Stomach (tissue), 9 donors: Measurements from ENCODE around the gene STIM2. TPM values are rescaled to one million over a fixed set of nuclear protein-coding genes. Genes with fewer than 3 reads are reported as not detected.

ENCODE experiments used
- DNase-seq, 2 donors: peaks; one replicate each; pipeline versions ENCODE4 v3.0.0 to v3.0.0-alpha.2; 2013 to 2019
- H3K27ac ChIP-seq, 5 donors: fragments of 200-600 bp in 4 of 5; sonication (generic) in 4 of 5; one replicate each; pipeline ENCODE4 v1.5.1; 2013 to 2019; ENCODE audit warnings: mild to moderate bottlenecking in 1 of 5, moderate library complexity in 1 of 5
- H3K27me3 ChIP-seq, 3 donors: fragments of 200-600 bp; sonication (generic); one replicate each; pipeline ENCODE4 v1.5.1; 2017 to 2019; ENCODE audit warnings: mixed run types in 1 of 3
- H3K36me3 ChIP-seq, 4 donors: fragments of 200-600 bp; sonication (generic); 1 replicate in 3 of 4; 2 replicates in 1 of 4; pipeline ENCODE4 v1.5.1; 2016 to 2019
- H3K4me1 ChIP-seq, 4 donors: fragments of 200-600 bp; sonication (generic); one replicate each; pipeline ENCODE4 v1.5.1; 2016 to 2019
- H3K4me3 ChIP-seq, 4 donors: fragments of 200-600 bp; sonication (generic) in 3 of 4; one replicate each; pipeline ENCODE4 v1.5.1; 2016 to 2019; ENCODE audit warnings: mild to moderate bottlenecking in 1 of 4
- H3K9me3 ChIP-seq, 4 donors: fragments of 200-600 bp; sonication (generic); one replicate each; pipeline ENCODE4 v1.5.1; 2016 to 2019
- CTCF ChIP-seq, 7 experiments: fragments of 450-650 bp in 4 of 7; fragments of 200-600 bp in 3 of 7; sonication (generic) in 3 of 7; IDR thresholded peaks; one replicate each; pipeline ENCODE4 v1.5.1; 2016 to 2019; ENCODE audit warnings: antibody characterized with exemption in 7 of 7, control low read depth in 2 of 7, mild to moderate bottlenecking in 1 of 7
- EP300 ChIP-seq: sonication (generic); formaldehyde crosslinking; IDR thresholded peaks from one replicate; pipeline ENCODE4 v1.6.1; 2017; ENCODE audit warnings: antibody characterized with exemption
- POLR2A ChIP-seq, 4 donors: fragments of 450-650 bp; IDR thresholded peaks; one replicate each; pipeline ENCODE4 v1.6.1; 2016; ENCODE audit warnings: antibody characterized with exemption in 4 of 4, control low read depth in 2 of 4, mild to moderate bottlenecking in 1 of 4, moderate library complexity in 1 of 4
- POLR2AphosphoS5 ChIP-seq, 3 donors: sonication (generic); formaldehyde crosslinking; IDR thresholded peaks; one replicate each; pipeline ENCODE4 v1.6.1; 2016; ENCODE audit warnings: antibody characterized with exemption in 3 of 3
- WGBS, 5 donors: extraction: QIAGEN DNeasy Blood & Tissue Kit in 3 of 5; methylation state at CpG; one replicate each; pipeline versions ENCODE4 v1.1.5 to v1.1.7; 2013 to 2018; 5-methylcytosine and 5-hydroxymethylcytosine counted together
- intact Hi-C: fragments of 100-400 bp; cut with DNase I; formaldehyde crosslinking; loops from one replicate; pipeline ENCODE4 v1.15.1; 2023; ENCODE audit warnings: low total_unique reads
- polyA plus RNA-seq, 3 donors: library from polyadenylated mRNA; stranded (reverse); fragments of 200-250 nt; gene quantifications; one replicate each; pipeline ENCODE4 v1.2.3, GENCODE V29; 2013
- total RNA-seq, 5 donors: library from RNA; depleted of rRNA; stranded (reverse); fragments of >200 nt; gene quantifications; one replicate each; pipeline versions ENCODE4 v1.1.0 to v1.2.3, GENCODE V29; 2014 to 2016
- donor health status: healthy with polysubstance abuse.
- donor health status: Bipolar disorder and iron deficiency.
- donor health status: healthy.

STIM2 gene
- total and polyA plus RNA-seq, 8 donors = 4.4 to 32.7 (median 21.7) TPM

- no peak overlapping the region for H3K27ac ChIP-seq
- no peak for DNase-seq
- H3K9me3 ChIP-seq = no peaks in the 10 kb centered on the region
- 90 to 98% (median 96%) methylated on average over 7 of the region's 7 CpGs for WGBS, 5 donors
- intact Hi-C loops = no loop called here
- H3K36me3 ChIP-seq = no peaks in the 10 kb centered on the region
- no peak for TF ChIP-seq POLR2AphosphoS5 (IDR thresholded peaks at IDR 0.05)
- TF ChIP-seq POLR2A (IDR thresholded peaks at IDR 0.05) = no peak
- TF ChIP-seq EP300 = no peak
- no peak for TF ChIP-seq CTCF (IDR thresholded peaks at IDR 0.05)
- no peak overlapping the region for H3K4me3 ChIP-seq
- H3K27me3 ChIP-seq = no peaks in the 10 kb centered on the region
- peaks cover 0 to 27% (median 6%) of the 10 kb centered on the region in 4 donors for H3K4me1 ChIP-seq
Measured at GRCh38 chr4:26874110-26874509, 13.5 kb downstream of the STIM2 start.

GRCh38 chr4:26877406-26877805, 16.8 kb downstream of the STIM2 start:
- no peak overlapping the region for H3K4me3 ChIP-seq
- no peaks in the 10 kb centered on the region for H3K36me3 ChIP-seq
- TF ChIP-seq EP300 (no peak), POLR2AphosphoS5 (IDR thresholded peaks at IDR 0.05) (no peak), POLR2A (IDR thresholded peaks at IDR 0.05) (no peak), CTCF (IDR thresholded peaks at IDR 0.05) (no peak)
- H3K4me1 ChIP-seq = peaks cover 0 to 35% (median 7%) of the 10 kb centered on the region in 4 donors
- intact Hi-C loops = no loop called here
- WGBS, 5 donors = 81 to 98% (median 89%) methylated on average over 3 of the region's 3 CpGs
- H3K27ac ChIP-seq = no peak overlapping the region
- no peaks in the 10 kb centered on the region for H3K27me3 ChIP-seq
- DNase-seq = no peak
- no peaks in the 10 kb centered on the region for H3K9me3 ChIP-seq

- TF ChIP-seq CTCF (IDR thresholded peaks at IDR 0.05) (no peak), POLR2AphosphoS5 (IDR thresholded peaks at IDR 0.05) (no peak), POLR2A (IDR thresholded peaks at IDR 0.05) (no peak), EP300 (no peak)
- H3K27ac ChIP-seq = peak overlapping the region in 2 of 5 donors; percentile 10 to 36
- H3K27me3 ChIP-seq = no peaks in the 10 kb centered on the region
- WGBS, 5 donors = 89 to 98% (median 92%) methylated on average over 3 of the region's 3 CpGs
- intact Hi-C loops = no loop called here
- H3K4me1 ChIP-seq = peaks cover 0 to 37% (median 6%) of the 10 kb centered on the region in 4 donors
- H3K9me3 ChIP-seq = no peaks in the 10 kb centered on the region
- H3K4me3 ChIP-seq = no peak overlapping the region
- DNase-seq = no peak
- H3K36me3 ChIP-seq = no peaks in the 10 kb centered on the region
Measured at GRCh38 chr4:26877961-26878360, 17.3 kb downstream of the STIM2 start.

- intact Hi-C loops = no loop called here
- 71 to 79% (median 76%) methylated on average over 5 of the region's 5 CpGs for WGBS, 5 donors
- Histone ChIP-seq H3K36me3 (no peaks in the 10 kb centered on the region), H3K9me3 (no peaks in the 10 kb centered on the region), H3K4me1 (peaks cover 0 to 41% (median 6%) of the 10 kb centered on the region in 4 donors), H3K27ac (peak overlapping the region in 1 of 5 donors; percentile 36), H3K4me3 (no peak overlapping the region), H3K27me3 (no peaks in the 10 kb centered on the region)
- no peak for TF ChIP-seq EP300
- TF ChIP-seq POLR2A (IDR thresholded peaks at IDR 0.05) = no peak
- TF ChIP-seq CTCF (IDR thresholded peaks at IDR 0.05) = no peak
- no peak for TF ChIP-seq POLR2AphosphoS5 (IDR thresholded peaks at IDR 0.05)
- DNase-seq = no peak
Measured at GRCh38 chr4:26878794-26879391, 18.3 kb downstream of the STIM2 start.
